ENCODE results near the gene OAS2.

The OAS2 gene

DNA sequence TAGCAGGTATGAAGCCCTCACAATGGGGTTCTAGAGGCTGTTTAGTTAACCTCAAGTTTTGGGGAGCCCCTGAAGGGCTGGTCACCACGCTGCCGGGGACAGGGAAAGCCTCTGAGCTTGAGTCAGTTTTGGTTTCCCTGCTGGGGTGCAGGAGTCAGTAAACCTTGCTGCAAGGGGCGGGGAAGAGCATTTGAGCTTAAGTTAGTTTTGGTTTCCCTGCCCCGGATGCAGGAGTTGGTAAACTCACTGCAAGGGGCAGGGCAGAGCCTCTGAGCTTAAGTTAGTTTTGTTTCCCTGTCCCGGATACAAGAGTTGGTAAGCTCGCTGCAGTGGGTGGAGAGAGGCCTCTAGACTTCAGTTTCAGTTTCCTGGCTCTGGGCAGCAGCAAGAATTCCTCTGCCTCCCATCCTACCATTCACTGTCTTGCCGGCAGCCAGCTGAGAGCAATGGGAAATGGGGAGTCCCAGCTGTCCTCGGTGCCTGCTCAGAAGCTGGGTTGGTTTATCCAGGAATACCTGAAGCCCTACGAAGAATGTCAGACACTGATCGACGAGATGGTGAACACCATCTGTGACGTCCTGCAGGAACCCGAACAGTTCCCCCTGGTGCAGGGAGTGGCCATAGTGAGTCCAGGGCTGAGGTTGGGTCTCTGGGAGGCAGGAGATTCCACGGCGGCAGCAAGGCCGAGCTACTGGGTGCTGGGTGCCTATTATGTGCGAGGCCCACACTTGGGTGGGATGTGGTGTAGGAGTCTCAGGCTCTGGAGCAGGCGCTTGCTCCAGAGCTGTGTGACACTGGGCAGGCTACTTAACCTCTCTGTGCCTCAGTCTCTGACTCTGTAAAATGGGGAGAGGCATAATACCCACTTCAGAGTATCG is at the start of gene OAS2:
Gene OAS2 (plus strand): TSS at position 357 of the 878 bp plus-strand sequence. CDS start 90 bp downstream, at position 447.
- peak; percentile 93 to 94 for ATAC-seq

- ATAC-seq = no peak
These were observed 49.3 kb upstream of the OAS2 start for GRCh38 chr12:112928978-112929377.

DNA sequence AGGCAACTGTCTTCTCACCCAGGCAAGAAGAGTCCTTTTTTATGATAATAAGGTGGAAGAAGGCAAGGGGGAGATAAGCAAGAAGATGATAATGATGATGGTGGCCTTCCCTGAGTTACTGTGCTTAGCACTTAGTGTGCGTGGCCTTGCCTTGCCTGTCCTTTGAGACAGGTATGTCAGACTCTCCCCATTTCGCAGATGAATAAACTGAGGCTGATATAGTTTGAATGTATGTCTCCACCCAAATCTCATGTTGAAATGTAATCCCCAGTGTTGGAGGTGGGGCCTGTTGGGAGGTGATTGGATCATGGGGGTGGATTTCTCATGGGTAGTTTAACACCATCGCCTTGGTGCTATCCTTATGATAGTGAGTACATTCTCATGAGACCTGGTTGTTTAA is 48.6 kb upstream of the OAS2 start:
- ATAC-seq = no peak

- no peak for ATAC-seq
These were observed 48.0 kb upstream of the OAS2 start for GRCh38 chr12:112930350-112930749.

DNA sequence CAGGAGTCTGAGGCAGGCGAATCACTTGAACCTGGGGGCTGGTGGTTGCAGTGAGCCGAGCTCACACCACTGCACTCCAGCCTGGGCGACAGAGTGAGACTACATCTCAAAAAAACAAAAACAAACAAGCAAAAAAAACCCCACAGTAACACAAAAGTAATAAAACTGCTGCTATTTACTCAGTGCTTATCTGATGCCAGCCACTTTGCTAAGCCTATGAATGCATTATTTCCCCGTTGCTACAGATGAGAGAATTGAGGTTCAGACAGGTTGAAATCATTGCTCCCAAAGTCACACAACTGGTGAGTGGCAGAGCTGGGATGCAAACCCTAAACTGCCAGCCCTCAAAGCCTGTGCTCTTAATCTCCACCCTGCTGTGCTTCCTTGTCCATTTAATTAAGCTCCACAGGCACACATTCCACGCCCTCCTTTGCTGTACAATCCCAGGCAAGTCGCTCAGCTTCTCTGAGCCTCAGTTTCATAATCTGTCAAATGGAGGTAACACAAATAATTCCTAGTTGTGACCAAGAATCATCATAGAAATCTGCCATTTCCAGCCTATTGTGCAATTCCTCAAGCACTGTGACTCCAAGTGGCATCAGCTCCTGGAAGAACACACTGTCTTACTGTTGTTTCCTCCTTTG is 45.7 kb upstream of the OAS2 start:
- no peak for ATAC-seq

DNA sequence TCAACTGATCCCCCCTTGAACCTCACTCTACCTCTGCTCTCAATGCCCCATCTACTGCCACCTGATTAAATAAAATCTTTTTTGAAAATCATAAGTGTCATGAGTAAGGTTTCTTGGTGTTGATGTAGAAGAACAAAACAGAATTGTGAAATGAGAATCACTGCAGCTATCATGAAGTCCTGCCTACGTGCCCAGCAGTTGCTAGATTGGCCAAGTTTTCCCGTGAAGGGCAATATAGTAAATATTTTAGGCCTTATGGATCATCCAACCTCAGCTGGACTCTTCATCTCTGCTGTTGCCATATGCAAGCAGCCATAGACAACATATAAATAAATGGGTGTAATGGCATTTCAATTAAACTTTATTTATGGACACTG is 45.2 kb upstream of the OAS2 start:
- no peak for ATAC-seq

GRCh38 chr12:112936264-112936663 is 42.1 kb upstream of the OAS2 start:
- no peak for ATAC-seq

DNA sequence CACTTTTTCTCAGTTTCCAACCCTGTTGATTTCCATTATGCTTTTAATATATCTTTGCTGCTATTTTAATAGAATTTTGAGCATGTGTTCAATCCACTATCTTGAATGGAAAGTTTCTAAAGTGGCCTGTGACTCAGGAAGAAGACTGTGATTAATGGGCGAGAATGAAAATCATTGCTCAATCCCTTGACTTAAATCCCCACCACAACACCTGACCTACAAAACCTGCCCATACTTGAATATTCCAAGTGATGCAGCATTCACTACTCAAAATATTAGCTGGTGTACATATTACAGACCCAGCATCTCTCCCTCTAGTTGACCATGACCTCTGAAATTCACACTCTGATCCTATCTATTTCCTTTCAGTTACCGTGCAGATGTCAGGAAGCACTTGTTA is 41.4 kb upstream of the OAS2 start:
- ATAC-seq = peak in 1 of 2 donors; percentile 18

DNA sequence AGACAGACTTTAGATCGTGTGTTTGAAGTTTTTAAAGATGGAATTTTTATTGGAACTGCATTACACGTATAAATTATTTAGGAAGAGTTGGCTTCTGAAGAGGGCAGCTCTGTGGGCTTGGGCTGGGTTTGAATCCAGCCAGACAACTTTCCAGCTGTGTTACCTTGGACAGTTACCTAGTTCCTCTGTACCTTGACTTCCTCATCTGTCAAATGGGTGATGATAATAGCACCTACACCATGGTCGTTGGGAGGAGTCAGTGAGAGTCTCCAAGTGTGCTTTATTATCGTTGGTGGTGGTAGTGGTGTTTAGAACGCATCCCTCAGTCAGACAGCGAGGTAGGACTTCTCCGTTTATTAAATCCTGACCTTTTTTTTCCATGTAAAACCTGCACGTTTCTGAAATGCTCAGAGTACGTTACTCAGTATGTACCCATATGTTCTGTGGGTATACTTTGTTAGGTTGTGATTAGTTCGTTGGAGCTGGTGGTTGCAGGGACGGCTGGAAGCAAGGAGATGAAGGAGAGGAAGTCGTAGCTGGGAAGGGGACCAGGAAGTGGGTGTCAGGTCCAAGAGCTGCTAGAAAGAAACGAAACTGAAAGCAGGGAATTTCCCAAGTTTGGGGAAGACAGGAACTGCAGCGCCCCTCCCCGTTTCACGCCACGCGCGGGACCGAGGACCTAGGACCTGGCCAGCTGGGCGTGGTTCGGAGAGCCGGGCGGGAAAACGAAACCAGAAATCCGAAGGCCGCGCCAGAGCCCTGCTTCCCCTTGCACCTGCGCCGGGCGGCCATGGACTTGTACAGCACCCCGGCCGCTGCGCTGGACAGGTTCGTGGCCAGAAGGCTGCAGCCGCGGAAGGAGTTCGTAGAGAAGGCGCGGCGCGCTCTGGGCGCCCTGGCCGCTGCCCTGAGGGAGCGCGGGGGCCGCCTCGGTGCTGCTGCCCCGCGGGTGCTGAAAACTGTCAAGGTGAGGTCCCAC is 40.3 kb upstream of the OAS2 start, which contains the start of gene OAS3:
Gene OAS3 (plus strand): TSS at position 734 of the 979 bp plus-strand sequence. CDS start 57 bp downstream, at position 791.
- peak; percentile 62 to 73 for ATAC-seq

GRCh38 chr12:112938751-112939150 is 39.6 kb upstream of the OAS2 start:
- ATAC-seq = no peak

GRCh38 chr12:112939761-112940381 is 38.4 kb upstream of the OAS2 start:
- ATAC-seq = no peak

DNA sequence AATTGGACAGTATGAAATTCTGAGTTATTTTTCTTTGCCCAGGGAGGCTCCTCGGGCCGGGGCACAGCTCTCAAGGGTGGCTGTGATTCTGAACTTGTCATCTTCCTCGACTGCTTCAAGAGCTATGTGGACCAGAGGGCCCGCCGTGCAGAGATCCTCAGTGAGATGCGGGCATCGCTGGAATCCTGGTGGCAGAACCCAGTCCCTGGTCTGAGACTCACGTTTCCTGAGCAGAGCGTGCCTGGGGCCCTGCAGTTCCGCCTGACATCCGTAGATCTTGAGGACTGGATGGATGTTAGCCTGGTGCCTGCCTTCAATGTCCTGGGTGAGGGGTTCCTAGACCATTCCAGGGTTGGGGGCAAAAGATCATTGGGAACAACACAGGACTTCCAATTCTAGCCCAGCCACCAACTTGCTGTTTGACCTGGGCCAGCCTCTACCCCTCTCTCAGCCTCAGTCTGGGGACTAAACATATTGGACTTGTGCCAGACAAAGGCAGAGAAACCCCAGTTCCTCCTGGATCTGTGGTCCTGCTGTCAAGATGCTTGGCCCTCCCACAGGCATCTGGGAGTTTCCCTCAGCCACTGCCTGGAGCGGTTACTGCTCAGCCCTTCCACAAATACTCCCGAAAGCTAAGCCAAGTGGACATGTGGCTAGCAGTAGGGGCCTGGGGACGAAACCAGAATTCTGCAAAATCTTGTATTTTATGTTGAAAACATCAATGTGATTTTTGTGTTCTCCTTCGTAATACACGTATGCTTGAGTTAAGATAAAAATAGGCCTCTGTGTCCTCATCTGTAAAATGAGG is 36.6 kb upstream of the OAS2 start:
- no peak for ATAC-seq

GRCh38 chr12:112942572-112942971 is 35.7 kb upstream of the OAS2 start:
- ATAC-seq = no peak

GRCh38 chr12:112944024-112944690 is 34.2 kb upstream of the OAS2 start:
- ATAC-seq = no peak

DNA sequence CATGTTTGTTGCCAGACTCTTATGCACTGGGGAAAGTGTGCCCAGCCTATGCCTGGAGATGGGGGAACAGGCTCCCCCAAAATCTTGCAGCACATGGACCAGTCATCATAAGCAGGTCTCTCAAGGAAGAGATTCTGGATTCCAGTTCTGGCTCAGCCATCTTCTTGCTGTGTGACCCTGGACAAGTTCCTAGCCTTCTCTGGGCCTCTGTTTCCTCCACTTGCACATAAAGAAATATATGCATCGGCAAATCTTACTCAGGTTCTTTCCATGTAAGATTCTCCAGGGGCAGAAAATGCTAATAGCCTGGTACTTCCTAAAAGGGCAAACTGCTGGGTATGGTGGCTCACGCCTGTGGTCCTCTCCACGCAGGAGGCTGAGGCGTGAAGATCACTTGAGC is 32.8 kb upstream of the OAS2 start:
- no peak for ATAC-seq

DNA sequence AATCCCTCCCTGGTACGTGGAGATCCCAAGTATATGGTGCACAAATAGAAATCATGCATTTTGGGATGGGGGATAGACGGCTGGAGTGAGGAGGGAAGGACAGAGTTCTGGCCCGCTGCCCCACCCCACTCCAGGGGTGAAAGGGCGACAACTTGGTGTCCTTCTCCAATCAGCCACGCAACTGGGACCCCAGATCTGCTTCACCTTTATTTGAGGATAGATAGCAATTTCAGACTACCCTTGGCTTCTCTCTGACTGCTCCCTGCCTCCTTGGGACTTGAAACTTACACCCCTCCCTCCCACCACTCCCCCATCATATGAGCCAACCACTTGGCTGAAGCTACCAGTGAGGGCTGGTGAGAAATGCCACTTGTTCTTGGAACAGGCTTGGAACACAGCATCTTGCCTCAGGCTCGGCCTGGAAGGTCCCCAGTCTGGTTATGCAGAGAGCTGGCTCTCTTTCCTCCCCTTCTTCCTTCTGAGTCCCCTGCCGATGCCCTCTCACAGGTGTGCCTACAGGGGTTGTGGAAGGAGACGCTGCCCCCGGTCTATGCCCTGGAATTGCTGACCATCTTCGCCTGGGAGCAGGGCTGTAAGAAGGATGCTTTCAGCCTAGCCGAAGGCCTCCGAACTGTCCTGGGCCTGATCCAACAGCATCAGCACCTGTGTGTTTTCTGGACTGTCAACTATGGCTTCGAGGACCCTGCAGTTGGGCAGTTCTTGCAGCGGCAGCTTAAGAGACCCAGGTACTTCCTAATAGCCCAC is 31.9 kb upstream of the OAS2 start:
- no peak for ATAC-seq

GRCh38 chr12:112947314-112947713 is 31.0 kb upstream of the OAS2 start:
- no peak for ATAC-seq

GRCh38 chr12:112947761-112948160 is 30.6 kb upstream of the OAS2 start:
- no peak for ATAC-seq

GRCh38 chr12:112948806-112949205 is 29.5 kb upstream of the OAS2 start:
- no peak for ATAC-seq

DNA sequence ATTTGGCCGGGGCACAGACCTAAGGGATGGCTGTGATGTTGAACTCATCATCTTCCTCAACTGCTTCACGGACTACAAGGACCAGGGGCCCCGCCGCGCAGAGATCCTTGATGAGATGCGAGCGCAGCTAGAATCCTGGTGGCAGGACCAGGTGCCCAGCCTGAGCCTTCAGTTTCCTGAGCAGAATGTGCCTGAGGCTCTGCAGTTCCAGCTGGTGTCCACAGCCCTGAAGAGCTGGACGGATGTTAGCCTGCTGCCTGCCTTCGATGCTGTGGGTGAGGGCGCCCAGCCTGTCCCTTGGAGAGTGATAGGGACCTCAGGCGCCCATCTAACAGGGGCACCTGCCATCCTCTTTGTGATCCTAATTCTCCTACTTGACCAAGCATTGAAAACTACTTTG is 27.6 kb upstream of the OAS2 start:
- ATAC-seq = no peak
